ENCODE data around the gene POU4F3.
A peak's percentile ranks its signal among the peaks of the same experiment; 100 is the strongest.
"Not testable (repeated sequence)": the region's sequence is repeated elsewhere in the genome, so short reads cannot be mapped to it uniquely, and the experiment has no call there.

Gene POU4F3, protein sequence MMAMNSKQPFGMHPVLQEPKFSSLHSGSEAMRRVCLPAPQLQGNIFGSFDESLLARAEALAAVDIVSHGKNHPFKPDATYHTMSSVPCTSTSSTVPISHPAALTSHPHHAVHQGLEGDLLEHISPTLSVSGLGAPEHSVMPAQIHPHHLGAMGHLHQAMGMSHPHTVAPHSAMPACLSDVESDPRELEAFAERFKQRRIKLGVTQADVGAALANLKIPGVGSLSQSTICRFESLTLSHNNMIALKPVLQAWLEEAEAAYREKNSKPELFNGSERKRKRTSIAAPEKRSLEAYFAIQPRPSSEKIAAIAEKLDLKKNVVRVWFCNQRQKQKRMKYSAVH

DNA sequence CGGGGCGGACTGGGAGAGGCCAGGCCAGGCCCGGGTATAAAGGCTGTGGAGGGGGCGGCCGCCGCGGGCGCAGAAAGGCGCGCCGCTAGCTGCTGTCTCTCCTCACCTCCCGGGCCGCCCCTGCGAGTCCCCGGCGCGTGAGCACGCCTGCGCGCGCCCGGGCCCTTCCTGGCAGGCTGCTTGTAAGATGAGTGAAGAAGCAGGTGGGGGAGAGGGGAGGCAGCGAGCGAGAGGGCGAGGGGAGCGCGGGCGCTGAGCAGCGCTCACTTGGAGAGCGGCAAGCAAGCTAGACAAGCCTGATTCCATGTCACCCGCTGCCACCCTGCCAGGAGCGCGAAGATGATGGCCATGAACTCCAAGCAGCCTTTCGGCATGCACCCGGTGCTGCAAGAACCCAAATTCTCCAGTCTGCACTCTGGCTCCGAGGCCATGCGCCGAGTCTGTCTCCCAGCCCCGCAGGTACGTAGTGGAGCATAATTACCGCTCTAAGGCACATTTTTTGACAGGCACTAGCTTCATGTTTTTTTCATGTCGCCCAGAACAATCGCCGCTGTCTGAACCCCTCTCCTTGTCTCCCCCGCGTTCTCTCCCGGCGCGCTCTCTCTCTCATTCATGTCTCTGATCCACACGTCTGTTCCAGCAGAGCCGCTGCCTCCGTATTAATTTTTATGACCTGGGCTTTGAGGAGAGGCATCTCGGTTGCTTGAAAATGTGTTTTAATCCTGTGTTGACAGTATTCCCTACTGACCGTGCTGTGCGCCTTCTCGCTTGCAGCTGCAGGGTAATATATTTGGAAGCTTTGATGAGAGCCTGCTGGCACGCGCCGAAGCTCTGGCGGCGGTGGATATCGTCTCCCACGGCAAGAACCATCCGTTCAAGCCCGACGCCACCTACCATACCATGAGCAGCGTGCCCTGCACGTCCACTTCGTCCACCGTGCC, at the start of gene POU4F3:
Gene POU4F3 (plus strand): TSS at position 66 of the 941 bp plus-strand sequence. CDS start 274 bp downstream, at position 340.
- TF ChIP-seq, protein P1, sequence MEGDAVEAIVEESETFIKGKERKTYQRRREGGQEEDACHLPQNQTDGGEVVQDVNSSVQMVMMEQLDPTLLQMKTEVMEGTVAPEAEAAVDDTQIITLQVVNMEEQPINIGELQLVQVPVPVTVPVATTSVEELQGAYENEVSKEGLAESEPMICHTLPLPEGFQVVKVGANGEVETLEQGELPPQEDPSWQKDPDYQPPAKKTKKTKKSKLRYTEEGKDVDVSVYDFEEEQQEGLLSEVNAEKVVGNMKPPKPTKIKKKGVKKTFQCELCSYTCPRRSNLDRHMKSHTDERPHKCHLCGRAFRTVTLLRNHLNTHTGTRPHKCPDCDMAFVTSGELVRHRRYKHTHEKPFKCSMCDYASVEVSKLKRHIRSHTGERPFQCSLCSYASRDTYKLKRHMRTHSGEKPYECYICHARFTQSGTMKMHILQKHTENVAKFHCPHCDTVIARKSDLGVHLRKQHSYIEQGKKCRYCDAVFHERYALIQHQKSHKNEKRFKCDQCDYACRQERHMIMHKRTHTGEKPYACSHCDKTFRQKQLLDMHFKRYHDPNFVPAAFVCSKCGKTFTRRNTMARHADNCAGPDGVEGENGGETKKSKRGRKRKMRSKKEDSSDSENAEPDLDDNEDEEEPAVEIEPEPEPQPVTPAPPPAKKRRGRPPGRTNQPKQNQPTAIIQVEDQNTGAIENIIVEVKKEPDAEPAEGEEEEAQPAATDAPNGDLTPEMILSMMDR (IDR thresholded peaks at IDR 0.05; ENCODE audit: extremely low read depth, missing control alignments), result no peak
- no peak for DNase-seq (ENCODE audit: low spot score)

DNA sequence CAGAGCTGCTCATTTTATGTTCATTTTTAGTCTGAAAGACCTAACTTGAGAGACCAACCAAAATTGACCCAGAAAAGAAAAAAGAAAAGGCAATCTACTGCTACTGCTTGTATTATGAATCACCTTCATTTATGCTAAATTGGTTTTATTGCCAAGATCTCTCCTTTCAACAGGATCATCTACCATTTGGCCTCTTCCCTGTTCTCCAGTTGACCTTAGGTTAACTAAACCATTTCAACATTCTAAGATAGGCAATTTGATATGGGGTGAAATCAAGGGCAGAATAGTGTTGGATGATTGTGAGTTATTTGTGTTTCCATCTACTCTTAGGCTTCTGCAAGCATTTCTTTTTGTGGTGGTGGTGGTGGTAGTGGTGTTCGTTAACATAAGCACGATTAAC, 48.3 kb upstream of the POU4F3 start:
- TF ChIP-seq, protein P1 (IDR thresholded peaks at IDR 0.05; ENCODE audit: extremely low read depth, missing control alignments), result no peak
- DNase-seq (ENCODE audit: low spot score), result no peak

DNA sequence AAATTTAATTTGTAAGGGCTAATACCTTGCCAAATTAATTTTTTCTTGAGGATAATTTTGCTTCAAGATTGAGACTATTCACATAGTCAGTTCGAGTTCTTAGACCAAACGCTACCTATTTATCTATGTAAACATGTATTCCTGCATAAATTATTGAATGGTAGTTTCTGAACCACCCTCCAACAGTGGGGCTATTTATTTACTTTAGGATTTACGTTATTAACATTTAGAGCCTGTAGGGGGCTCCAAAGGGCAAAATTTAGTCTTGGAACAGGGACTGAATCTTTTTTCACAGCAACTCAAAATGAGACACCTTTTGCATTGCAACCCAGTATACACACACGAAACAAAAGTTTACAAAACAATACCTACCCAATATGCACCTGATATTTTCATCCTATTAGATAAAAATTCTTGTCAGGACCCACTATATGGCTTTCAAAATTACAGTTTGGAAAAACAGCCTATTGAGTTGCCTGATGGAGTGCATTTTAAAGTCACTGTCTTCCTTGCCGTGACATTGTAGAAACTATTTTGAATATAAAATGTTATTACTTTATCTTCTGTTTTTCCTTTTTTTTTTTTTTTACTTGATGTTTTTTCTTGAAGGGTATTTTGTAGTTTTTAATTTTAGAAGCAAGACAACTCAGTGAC, 47.1 kb upstream of the POU4F3 start:
- DNase-seq (ENCODE audit: low spot score), result peak; percentile 47

DNA sequence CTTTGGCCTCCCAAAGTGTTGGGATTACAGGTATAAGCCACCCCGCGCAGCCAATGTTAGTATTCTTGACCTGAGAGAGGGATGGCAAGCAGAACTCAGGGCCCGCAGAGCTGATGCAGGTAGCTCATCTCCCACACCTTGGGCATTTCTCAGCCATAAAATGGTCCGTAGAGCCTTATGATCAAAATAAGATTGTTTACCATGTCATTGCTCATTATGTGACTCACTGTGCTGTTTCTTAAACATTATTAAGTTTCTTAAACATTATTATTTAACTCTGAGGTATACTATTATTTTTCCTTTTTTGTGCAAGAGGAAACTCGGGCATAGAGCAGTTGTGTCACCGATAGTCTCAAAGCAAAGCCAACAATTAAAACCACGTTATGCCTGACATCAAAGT, 42.4 kb upstream of the POU4F3 start:
- TF ChIP-seq, protein P1 (IDR thresholded peaks at IDR 0.05; ENCODE audit: extremely low read depth, missing control alignments), result no peak
- no peak for DNase-seq (ENCODE audit: low spot score)

More for the DNA sequence above, 47.1 kb upstream of the POU4F3 start:
- TF ChIP-seq, protein P1 (IDR thresholded peaks at IDR 0.05; ENCODE audit: extremely low read depth, missing control alignments), result peak; percentile 30

DNA sequence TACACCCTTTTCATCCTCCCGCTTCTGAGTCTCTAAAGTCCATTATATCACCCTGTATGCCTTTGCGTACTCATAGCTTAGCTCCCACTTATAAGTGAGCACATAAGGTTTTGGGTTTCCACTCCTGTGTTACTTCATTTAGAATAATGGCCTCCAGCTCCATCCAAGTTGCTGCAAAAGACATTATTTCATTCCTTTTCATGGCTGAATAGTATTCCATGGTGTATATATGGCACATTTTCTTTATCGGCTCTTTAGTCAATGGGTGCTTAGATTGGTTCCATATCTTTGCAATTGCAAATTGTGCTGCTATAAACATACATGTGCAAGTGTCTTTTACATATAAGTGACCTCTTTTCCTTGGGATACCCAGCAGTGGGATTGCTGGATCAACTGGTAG, 39.7 kb upstream of the POU4F3 start:
- DNase-seq (ENCODE audit: low spot score), result not testable (repeated sequence)

DNA sequence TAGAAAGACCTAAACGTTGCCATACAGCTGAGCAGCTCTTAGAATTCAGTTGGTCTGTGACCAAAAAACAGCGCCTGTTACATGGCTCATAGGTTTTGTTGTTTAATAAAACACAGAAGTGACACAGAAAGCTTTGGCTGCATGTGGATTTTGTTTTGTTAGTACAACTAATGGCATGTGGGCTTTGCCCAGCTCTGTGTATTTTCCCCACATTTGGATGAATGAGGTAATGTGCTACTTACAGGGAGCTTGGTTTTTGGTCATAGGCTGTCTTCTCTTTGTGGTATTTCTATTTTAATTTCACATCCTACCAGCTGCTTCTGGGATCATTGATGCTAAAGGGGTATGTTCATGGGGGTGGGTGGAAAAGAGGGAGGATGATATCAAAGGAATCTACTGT, 37.0 kb upstream of the POU4F3 start:
- DNase-seq (ENCODE audit: low spot score), result no peak
- TF ChIP-seq, protein P1 (IDR thresholded peaks at IDR 0.05; ENCODE audit: extremely low read depth, missing control alignments), result no peak

DNA sequence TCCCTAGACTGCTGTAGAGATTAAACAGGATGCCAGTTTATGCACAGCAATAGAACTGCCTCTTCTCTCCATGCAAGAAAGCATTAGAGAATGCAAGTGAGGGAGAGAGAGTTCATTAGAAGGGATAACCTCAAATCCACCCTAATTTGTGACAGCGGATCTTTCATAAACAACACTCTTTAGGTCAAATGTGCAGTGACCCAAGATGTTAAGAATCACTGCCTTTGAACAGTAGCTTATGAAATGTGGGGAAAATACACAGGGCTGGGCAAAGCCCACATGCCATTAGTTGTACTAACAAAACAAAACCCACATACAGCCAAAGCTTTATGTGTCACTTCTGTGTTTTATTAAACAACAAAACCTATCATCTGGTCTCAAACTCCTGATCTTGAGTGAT, 36.2 kb upstream of the POU4F3 start:
- TF ChIP-seq, protein P1 (IDR thresholded peaks at IDR 0.05; ENCODE audit: extremely low read depth, missing control alignments), result no peak
- no peak for DNase-seq (ENCODE audit: low spot score)

Measured in GM20000 (cell line).